K562 treated with DMSO at 1 percent for 12 hours (cell line): ENCODE data around the gene NMD3. TPM values are rescaled to one million over a fixed set of nuclear protein-coding genes. Genes with fewer than 3 reads are reported as not detected.

Experiments
- total RNA-seq: library from RNA; unstranded; fragments of 300-600 nt; gene quantifications from 2 replicates; pipeline ENCODE4 v1.2.3, GENCODE V29; 2022; ENCODE audit not compliant: insufficient read depth

NMD3 gene
- 28.5 and 52.7 TPM in 2 replicates for total RNA-seq

DNA sequence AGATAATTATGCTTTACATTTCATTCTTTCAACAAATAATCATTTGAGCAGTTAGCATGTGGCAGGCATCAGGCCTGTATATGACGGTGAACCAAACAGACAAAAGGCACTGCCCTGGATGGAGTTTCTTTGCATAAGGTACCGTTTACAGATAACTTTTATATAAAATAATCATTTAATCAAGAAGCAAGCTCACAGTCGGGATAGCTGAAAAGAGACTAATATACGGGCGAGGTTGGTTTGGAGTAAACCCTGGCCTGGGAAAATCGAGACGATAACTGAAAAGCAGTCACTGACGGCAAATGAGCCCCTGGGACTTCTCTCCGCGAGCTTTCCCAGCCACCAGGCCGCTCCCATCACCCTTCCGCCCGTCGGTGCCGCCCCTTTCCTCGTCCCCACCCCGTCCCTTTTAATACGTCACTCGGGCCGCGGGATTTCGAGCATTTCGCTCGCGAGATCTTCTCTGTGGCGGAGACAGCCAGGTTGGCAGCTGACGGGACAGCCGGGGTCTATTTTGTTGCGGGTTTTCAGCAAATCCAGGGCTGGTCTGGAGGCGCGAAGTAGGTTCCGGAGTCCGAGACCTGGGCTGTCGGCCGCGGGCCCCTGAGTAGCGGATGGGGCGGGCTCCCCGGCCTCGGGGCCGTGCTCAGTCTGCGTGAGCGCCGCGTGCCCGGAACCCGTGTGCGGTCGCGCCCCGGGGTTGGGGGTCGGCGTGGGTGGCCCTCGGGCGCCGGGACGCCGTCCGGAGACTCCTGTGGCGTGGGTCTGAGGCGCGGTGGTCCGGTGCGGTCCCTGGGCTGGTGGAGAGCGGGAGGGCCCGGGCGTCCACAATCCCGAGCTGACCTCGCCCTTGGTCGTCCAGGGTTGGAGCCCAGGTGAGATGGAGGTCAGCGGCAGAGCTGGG lies at the start of gene NMD3:
NMD3 (plus strand) TSS at position 462 of the 904 bp plus-strand sequence. CDS start 703 bp downstream, outside the sequence.

Other genes starting within 250 kb of the NMD3 start
- 0.67 and 0.82 TPM in 2 replicates for gene B3GALNT1, start 116.0 kb upstream of the NMD3 start, total RNA-seq
- gene SPTSSB, start 150.2 kb downstream of the NMD3 start, total RNA-seq, result not detected in 2 replicates